ENCODE data around the gene EFCC1.

DNA sequence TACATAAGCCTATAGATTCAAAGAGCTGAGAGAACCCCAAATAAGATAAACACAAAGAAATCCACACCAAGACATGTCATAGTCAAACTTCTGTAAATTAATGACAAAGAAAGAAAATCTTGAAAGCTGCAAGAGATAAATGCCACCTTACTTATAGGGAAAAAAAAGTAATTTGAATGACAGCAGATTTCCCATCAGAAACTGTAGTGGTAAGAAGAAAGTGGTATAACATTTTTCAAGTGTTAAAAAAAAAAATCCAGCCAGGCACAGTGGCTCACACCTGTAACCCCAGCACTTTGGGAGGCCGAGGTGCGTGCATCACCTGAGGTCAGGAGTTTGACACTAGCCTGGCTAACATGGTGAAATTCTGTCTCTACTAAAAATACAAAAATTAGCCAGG lies 44.7 kb upstream of the EFCC1 start:
- TF ChIP-seq CTCF (IDR thresholded peaks at IDR 0.05 in 2 of 3, conservative IDR thresholded peaks at IDR 0.05 in 1 of 3; ENCODE audit: borderline replicate concordance in 1 of 3, insufficient read depth in 1 of 3, low read depth in 2 of 3, low read length in 2 of 3) = no peak
- TF ChIP-seq EZH2 (IDR thresholded peaks at IDR 0.05) = no peak
- no peak for TF ChIP-seq SIN3A (IDR thresholded peaks at IDR 0.05; ENCODE audit: low read depth)
- TF ChIP-seq RAD21 (IDR thresholded peaks at IDR 0.05; ENCODE audit: low read depth) = no peak
- no peak for TF ChIP-seq POLR2AphosphoS5 (IDR thresholded peaks at IDR 0.05; ENCODE audit: low read depth, low read length)
- TF ChIP-seq, protein P1, sequence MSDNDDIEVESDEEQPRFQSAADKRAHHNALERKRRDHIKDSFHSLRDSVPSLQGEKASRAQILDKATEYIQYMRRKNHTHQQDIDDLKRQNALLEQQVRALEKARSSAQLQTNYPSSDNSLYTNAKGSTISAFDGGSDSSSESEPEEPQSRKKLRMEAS (IDR thresholded peaks at IDR 0.05) = no peak
